ENCODE results near the gene TRIML2.
"Not testable (repeated sequence)": the region's sequence is repeated elsewhere in the genome, so short reads cannot be mapped to it uniquely, and the experiment has no call there.

TRIML2 gene

GRCh38 chr4:188107931-188108843 lies 1.2 kb downstream of the TRIML2 start:
- intact Hi-C loops (cut with DNase I): no loop called here
- DNase-seq: no peak

- intact Hi-C loops (cut with DNase I): no loop called here
- DNase-seq: peak in 1 of 10 donors; percentile 85
These were observed 2.9 kb downstream of the TRIML2 start for GRCh38 chr4:188106454-188106853.

- no peak for DNase-seq
- intact Hi-C loops (cut with DNase I): no loop called here
These were observed 16.6 kb downstream of the TRIML2 start for GRCh38 chr4:188092824-188093223.

- no peak for DNase-seq
- intact Hi-C loops (cut with DNase I): no loop called here
These were observed 22.5 kb downstream of the TRIML2 start for GRCh38 chr4:188086858-188087257.

GRCh38 chr4:188082796-188083195 lies 26.6 kb downstream of the TRIML2 start:
- intact Hi-C loops (cut with DNase I): no loop called here
- DNase-seq: no peak

- intact Hi-C loops (cut with DNase I): no loop called here
- DNase-seq: no peak
These were observed 31.3 kb downstream of the TRIML2 start for GRCh38 chr4:188078116-188078515.

- intact Hi-C loops (cut with DNase I): no loop called here
- DNase-seq: no peak
These were observed 33.2 kb downstream of the TRIML2 start for GRCh38 chr4:188076169-188076568.

- peak in 1 of 10 donors; percentile 66 for DNase-seq
- intact Hi-C loops (cut with DNase I): no loop called here
These were observed 48.3 kb downstream of the TRIML2 start for GRCh38 chr4:188061083-188061482.

- intact Hi-C loops (cut with DNase I): no loop called here
- DNase-seq: peak in 1 of 10 donors; percentile 16
These were observed 56.1 kb downstream of the TRIML2 start for GRCh38 chr4:188053302-188053701.

GRCh38 chr4:188046657-188047056 lies 62.7 kb downstream of the TRIML2 start:
- intact Hi-C loops (cut with DNase I): no loop called here
- peak in 1 of 10 donors; percentile 2 for DNase-seq

- DNase-seq: peak in 1 of 10 donors; percentile 67
- intact Hi-C loops (cut with DNase I): not testable (repeated sequence)
These were observed 63.9 kb downstream of the TRIML2 start for GRCh38 chr4:188045461-188045860.

GRCh38 chr4:188043154-188043553 lies 66.2 kb downstream of the TRIML2 start:
- intact Hi-C loops (cut with DNase I): no loop called here
- DNase-seq: no peak

GRCh38 chr4:188042191-188042590 lies 67.2 kb downstream of the TRIML2 start:
- DNase-seq: peak in 1 of 10 donors; percentile 49
- intact Hi-C loops (cut with DNase I): no loop called here

- intact Hi-C loops (cut with DNase I): no loop called here
These were observed 67.7 kb downstream of the TRIML2 start for GRCh38 chr4:188041721-188042120.

More at GRCh38 chr4:188041721-188042120, 67.7 kb downstream of the TRIML2 start:
- no peak for DNase-seq
